GM23248 (cell line): ENCODE measurements around the gene EMC8. TPM values are rescaled to one million over a fixed set of nuclear protein-coding genes. Genes with fewer than 3 reads are reported as not detected.

Experiments used
- DNase-seq: peaks from one replicate; pipeline ENCODE4 v3.0.0-alpha.2; 2015
- H2AFZ ChIP-seq: fragments of 200-600 bp; sonication (generic); 2 replicates; pipeline ENCODE4 v1.6.1; 2016; ENCODE audit warnings: antibody characterized with exemption
- H3F3A ChIP-seq: fragments of 200-600 bp; sonication (generic); 2 replicates; pipeline ENCODE4 v1.6.1; 2016; ENCODE audit warnings: mild to moderate bottlenecking, antibody characterized with exemption, mixed run types; ENCODE audit not compliant: insufficient read depth
- H3K27ac ChIP-seq: fragments of 200-600 bp; sonication (generic); 2 replicates; pipeline ENCODE4 v1.5.1; 2016; ENCODE audit warnings: mild to moderate bottlenecking
- H3K27me3 ChIP-seq: fragments of 200-600 bp; sonication (generic); replicated peaks from 2 replicates; pipeline ENCODE4 v1.6.1; 2016; ENCODE audit warnings: mild to moderate bottlenecking; ENCODE audit not compliant: insufficient read depth
- H3K36me3 ChIP-seq: fragments of 200-600 bp; sonication (generic); 2 replicates; pipeline ENCODE4 v1.6.1; 2016; ENCODE audit warnings: low read depth, mild to moderate bottlenecking
- H3K4me1 ChIP-seq: fragments of 200-600 bp; sonication (generic); 2 replicates; pipeline ENCODE4 v1.6.1; 2016; ENCODE audit warnings: mild to moderate bottlenecking; ENCODE audit not compliant: insufficient read depth
- H3K4me2 ChIP-seq: fragments of 200-600 bp; sonication (generic); one replicate; pipeline ENCODE4 v1.6.1; 2016; ENCODE audit warnings: mild to moderate bottlenecking; ENCODE audit not compliant: unreplicated experiment
- H3K4me3 ChIP-seq: fragments of 200-600 bp; sonication (generic); 2 replicates; pipeline ENCODE4 v1.5.1; 2016; ENCODE audit warnings: mild to moderate bottlenecking
- H3K79me2 ChIP-seq: fragments of 200-600 bp; sonication (generic); 2 replicates; pipeline ENCODE4 v1.6.1; 2016; ENCODE audit warnings: mild to moderate bottlenecking; ENCODE audit not compliant: insufficient read depth
- H3K9ac ChIP-seq: fragments of 200-600 bp; sonication (generic); 2 replicates; pipeline ENCODE4 v1.6.1; 2016; ENCODE audit warnings: mild to moderate bottlenecking
- H3K9me2 ChIP-seq: fragments of 200-600 bp; sonication (generic); 2 replicates; pipeline ENCODE4 v1.6.1; 2016; ENCODE audit warnings: mixed run types, mild to moderate bottlenecking, moderate library complexity; ENCODE audit not compliant: insufficient read depth
- H3K9me3 ChIP-seq: fragments of 200-600 bp; sonication (generic); one replicate; pipeline ENCODE4 v1.6.1; 2017; ENCODE audit warnings: low read depth
- H4K20me1 ChIP-seq: fragments of 200-600 bp; sonication (generic); 2 replicates; pipeline ENCODE4 v1.6.0; 2016; ENCODE audit not compliant: insufficient read depth
- EZH2 ChIP-seq: fragments of 200-600 bp; sonication (generic); IDR thresholded peaks from 2 replicates; pipeline ENCODE4 v1.6.1; 2018; ENCODE audit warnings: antibody characterized with exemption, mild to moderate bottlenecking; ENCODE audit not compliant: insufficient read depth, poor library complexity, severe bottlenecking
- EZH2phosphoT487 ChIP-seq: fragments of 200-600 bp; sonication (generic); IDR thresholded peaks from 2 replicates; pipeline ENCODE4 v1.6.1; 2018; ENCODE audit warnings: antibody characterized with exemption, moderate library complexity, mild to moderate bottlenecking, low read depth; ENCODE audit not compliant: insufficient read depth
- WGBS, 2 experiments: methylation state at CpG; one replicate each; pipeline ENCODE4 v1.1.6; 2015 to 2017; ENCODE audit warnings: low lambda C conversion rate in 2 of 2, low coverage in 1 of 2; ENCODE audit errors: missing lambda C conversion rate in 2 of 2; 5-methylcytosine and 5-hydroxymethylcytosine counted together
- in situ Hi-C: fragments of 300-500 bp; cut with MboI; formaldehyde crosslinking; loops from 2 replicates; pipeline ENCODE4 v1.15.0; 2020
- polyA plus RNA-seq: library from polyadenylated mRNA; unstranded; fragments of >200 nt; fragmentation: Nextera tagmentation; extraction: Ambion mirVana; gene quantifications from 2 replicates; pipeline ENCODE4 v1.2.1, GENCODE V29; 2016
- total RNA-seq: library from RNA; depleted of rRNA; stranded (reverse); fragments of >200 nt; shearing (Covaris generic); gene quantifications from 2 replicates; pipeline ENCODE4 v1.2.3, GENCODE V29; 2014

The EMC8 gene
- total and polyA plus RNA-seq, 2 experiments from 2014 or later, result 35.2 to 39.4 TPM

- H3K27me3 ChIP-seq, result peaks cover 56% of the 10 kb centered on the region
Observed at GRCh38 chr16:85842848-85843247, 43.5 kb upstream of the EMC8 start.

GRCh38 chr16:85842435-85842834 lies 43.1 kb upstream of the EMC8 start:
- in situ Hi-C loops, result loop anchor here (25.0 kb wide), 1 partner anchor 670 kb away; the partner anchor contains the start of gene FOXF1
- no peaks in the 10 kb centered on the region for H3K9me2 ChIP-seq
- no peak for TF ChIP-seq EZH2phosphoT487
- TF ChIP-seq EZH2, result no peak

More at GRCh38 chr16:85842848-85843247, 43.5 kb upstream of the EMC8 start:
- H3K9me2 ChIP-seq, result no peaks in the 10 kb centered on the region
- no peak for DNase-seq
- H3K4me2 ChIP-seq, result no peak overlapping the region
- H3K9ac ChIP-seq, result no peak overlapping the region
- in situ Hi-C loops, result loop anchor here (25.0 kb wide), 1 partner anchor 669 kb away; the partner anchor contains the start of gene FOXF1
- H3F3A ChIP-seq, result no peaks in the 10 kb centered on the region
- H3K36me3 ChIP-seq, result no peaks in the 10 kb centered on the region
- no peak overlapping the region for H2AFZ ChIP-seq
- H3K4me1 ChIP-seq, result no peaks in the 10 kb centered on the region
- TF ChIP-seq EZH2 (no peak), EZH2phosphoT487 (no peak)
- H3K27ac ChIP-seq, result no peak overlapping the region
- 77 to 80% methylated on average over 9 of the region's 9 CpGs for WGBS, 2 experiments
- no peaks in the 10 kb centered on the region for H3K9me3 ChIP-seq
- H4K20me1 ChIP-seq, result no peaks in the 10 kb centered on the region
- H3K4me3 ChIP-seq, result no peak overlapping the region
- no peaks in the 10 kb centered on the region for H3K79me2 ChIP-seq

GRCh38 chr16:85840801-85841200 lies 41.5 kb upstream of the EMC8 start:
- Histone ChIP-seq H3K27me3 (peaks cover 64% of the 10 kb centered on the region), H4K20me1 (no peaks in the 10 kb centered on the region), H3K36me3 (no peaks in the 10 kb centered on the region), H3K27ac (no peak overlapping the region), H3K9me3 (no peaks in the 10 kb centered on the region), H3K4me2 (no peak overlapping the region), H3K79me2 (no peaks in the 10 kb centered on the region), H3K9me2 (no peaks in the 10 kb centered on the region), H3K4me3 (no peak overlapping the region), H2AFZ (no peak overlapping the region), H3K9ac (no peak overlapping the region), H3K4me1 (no peaks in the 10 kb centered on the region), H3F3A (no peaks in the 10 kb centered on the region)
- no peak for DNase-seq
- no peak for TF ChIP-seq EZH2
- no peak for TF ChIP-seq EZH2phosphoT487
- 64 to 70% methylated on average over 8 to 10 of the region's 10 CpGs for WGBS, 2 experiments
- in situ Hi-C loops, result loop anchor here (25.0 kb wide), 1 partner anchor 672 kb away; the partner anchor contains the start of gene FOXF1

More at GRCh38 chr16:85842435-85842834, 43.1 kb upstream of the EMC8 start:
- no peak overlapping the region for H3K4me3 ChIP-seq
- H3K27me3 ChIP-seq, result peaks cover 56% of the 10 kb centered on the region
- no peaks in the 10 kb centered on the region for H3F3A ChIP-seq
- DNase-seq, result no peak
- no peak overlapping the region for H3K9ac ChIP-seq
- no peaks in the 10 kb centered on the region for H3K9me3 ChIP-seq
- H3K36me3 ChIP-seq, result no peaks in the 10 kb centered on the region
- no peaks in the 10 kb centered on the region for H3K4me1 ChIP-seq
- H4K20me1 ChIP-seq, result no peaks in the 10 kb centered on the region
- H3K4me2 ChIP-seq, result no peak overlapping the region
- H3K79me2 ChIP-seq, result no peaks in the 10 kb centered on the region
- no peak overlapping the region for H2AFZ ChIP-seq
- H3K27ac ChIP-seq, result no peak overlapping the region
- 47 to 49% methylated on average over 9 of the region's 9 CpGs for WGBS, 2 experiments

- 57 to 61% methylated on average over 9 of the region's 9 CpGs for WGBS, 2 experiments
- in situ Hi-C loops, result loop anchor here (25.0 kb wide), 1 partner anchor 672 kb away; the partner anchor contains the start of gene FOXF1
Observed at GRCh38 chr16:85840395-85840794, 41.1 kb upstream of the EMC8 start.

More at GRCh38 chr16:85840395-85840794, 41.1 kb upstream of the EMC8 start:
- H3K36me3 ChIP-seq, result no peaks in the 10 kb centered on the region
- no peaks in the 10 kb centered on the region for H3K4me1 ChIP-seq
- no peaks in the 10 kb centered on the region for H3F3A ChIP-seq
- no peaks in the 10 kb centered on the region for H3K79me2 ChIP-seq
- H2AFZ ChIP-seq, result no peak overlapping the region
- H3K9ac ChIP-seq, result no peak overlapping the region
- H3K9me2 ChIP-seq, result no peaks in the 10 kb centered on the region
- DNase-seq, result no peak
- H3K4me2 ChIP-seq, result no peak overlapping the region
- no peaks in the 10 kb centered on the region for H4K20me1 ChIP-seq
- no peak overlapping the region for H3K27ac ChIP-seq
- H3K4me3 ChIP-seq, result no peak overlapping the region
- peaks cover 64% of the 10 kb centered on the region for H3K27me3 ChIP-seq
- no peak for TF ChIP-seq EZH2
- no peak for TF ChIP-seq EZH2phosphoT487
- H3K9me3 ChIP-seq, result no peaks in the 10 kb centered on the region
